GM19025 (cell line): ENCODE results near the gene TNFRSF6B.
"Not testable (repeated sequence)": the region's sequence is repeated elsewhere in the genome, so short reads cannot be mapped to it uniquely, and the experiment has no call there.

Experiments used
- ATAC-seq: cut with Tn5 transposase; IDR thresholded peaks from one replicate; pipeline ENCODE4 v1.9.1; 2021; ENCODE audit warnings: mild to moderate bottlenecking, low read depth, moderate library complexity; ENCODE audit not compliant: unreplicated experiment

Gene TNFRSF6B

DNA sequence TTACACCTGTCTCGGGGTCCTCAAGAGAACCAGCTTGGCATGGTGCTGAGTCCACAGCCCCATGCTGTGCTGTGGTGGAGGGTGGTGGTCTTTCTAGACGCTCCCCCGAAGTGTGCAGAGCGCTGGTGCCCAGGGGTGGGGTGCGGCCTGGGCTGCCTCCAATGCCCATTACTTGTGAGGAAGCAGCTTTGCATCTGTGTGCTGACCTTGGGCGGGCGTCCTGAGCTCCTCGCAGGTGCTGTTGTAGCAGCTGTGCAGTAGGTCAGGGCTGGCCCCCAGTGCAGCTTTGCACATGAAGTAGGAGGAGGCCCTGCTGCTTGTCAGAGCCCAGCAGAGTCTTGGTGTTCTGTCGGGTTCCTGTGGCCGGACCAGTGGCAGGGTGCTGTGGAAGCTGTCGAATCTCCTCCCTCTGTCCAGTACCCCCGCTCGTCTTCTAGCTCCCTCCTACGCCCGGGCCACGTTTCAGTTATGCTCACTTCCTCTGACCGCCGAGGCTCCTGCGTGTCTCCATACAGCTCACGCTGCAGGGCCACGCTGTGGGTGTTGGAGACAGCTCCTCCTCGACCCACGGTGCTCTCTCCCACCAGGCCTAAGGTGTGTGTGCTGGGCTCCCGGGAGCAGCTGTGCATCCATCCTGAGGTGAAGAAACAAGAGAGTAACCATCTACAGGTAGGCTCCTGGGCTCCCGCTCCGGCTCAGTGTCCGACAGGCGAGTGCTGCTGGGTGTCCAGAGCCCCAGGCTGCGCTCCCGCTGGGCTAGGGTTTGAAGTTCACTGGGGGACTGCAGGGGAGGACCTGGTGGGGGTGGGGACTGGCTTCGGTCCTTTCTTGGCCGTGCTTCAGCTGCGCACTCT, 34.3 kb upstream of the TNFRSF6B start:
- ATAC-seq, result no peak

GRCh38 chr20:63662813-63663189, 33.7 kb upstream of the TNFRSF6B start:
- ATAC-seq, result no peak

DNA sequence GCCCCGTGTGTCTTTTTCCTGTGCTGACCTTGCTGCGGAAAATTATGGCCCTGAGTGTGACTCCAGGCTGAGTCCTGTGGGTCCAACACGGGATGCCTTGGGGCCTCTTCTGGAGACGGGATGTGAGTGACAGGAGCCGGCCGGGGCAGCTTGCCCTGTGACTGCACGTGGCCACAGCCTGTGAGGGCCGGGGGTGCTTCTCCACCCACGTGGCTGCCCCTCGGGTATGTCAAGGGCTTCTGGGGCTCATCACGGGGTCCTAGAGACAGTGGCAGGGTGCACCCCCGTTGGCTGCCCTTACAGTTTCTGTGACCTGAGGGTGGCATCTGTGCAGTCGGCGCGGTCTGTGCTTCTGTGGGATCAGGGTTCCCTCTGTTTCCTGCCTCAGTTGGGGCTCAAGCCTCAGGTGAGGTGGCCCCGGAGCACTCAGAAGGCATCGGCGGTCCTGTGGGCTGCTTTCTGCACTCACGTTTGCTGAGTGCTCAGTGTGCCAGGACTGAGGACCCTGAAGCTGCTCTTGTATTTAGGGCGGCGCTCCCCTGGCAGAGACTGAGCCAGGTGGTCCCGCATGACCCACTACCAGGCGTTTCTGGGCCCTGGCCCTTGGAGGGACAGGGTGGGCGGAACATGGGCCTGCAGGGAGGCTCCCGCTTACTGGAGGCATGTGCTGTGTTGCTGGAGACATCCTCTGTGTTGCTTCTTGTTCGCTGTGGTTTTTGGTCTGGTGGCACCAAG, 33.0 kb upstream of the TNFRSF6B start:
- ATAC-seq, result no peak

DNA sequence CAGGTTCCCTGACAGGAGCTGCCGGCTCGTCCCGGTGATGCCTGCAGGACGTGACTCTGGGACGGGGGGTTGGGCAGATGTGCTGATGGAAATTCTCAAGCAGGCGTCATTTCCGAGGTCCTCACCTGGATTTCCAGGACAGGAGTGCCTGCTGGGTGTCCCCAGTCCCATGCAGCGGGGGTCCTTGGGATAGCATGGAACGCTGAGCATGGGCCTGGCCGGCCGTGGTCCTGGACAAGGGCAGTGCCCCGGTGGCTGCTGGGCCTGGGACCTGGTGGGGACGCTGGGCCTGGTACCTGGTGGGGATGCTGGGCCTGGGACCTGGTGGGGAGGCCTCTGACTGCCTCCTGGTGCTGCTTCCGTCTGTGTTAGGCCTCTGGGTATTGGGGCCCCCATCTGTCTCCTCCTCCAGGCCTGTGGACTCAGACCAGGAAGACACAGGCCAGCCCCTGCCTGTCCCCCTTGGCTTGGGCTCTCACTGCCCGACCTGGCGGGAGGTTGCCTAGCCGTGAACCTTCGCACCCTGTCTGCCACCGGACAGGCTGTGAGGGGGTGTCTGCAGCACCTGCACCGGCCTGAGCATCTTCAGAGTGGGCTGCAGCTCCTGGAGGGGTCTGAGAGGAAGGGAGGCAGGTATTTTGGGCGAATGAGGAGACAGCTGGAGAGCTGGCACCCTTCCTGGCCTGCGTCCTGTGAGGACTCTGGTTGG, 32.2 kb upstream of the TNFRSF6B start:
- no peak for ATAC-seq

DNA sequence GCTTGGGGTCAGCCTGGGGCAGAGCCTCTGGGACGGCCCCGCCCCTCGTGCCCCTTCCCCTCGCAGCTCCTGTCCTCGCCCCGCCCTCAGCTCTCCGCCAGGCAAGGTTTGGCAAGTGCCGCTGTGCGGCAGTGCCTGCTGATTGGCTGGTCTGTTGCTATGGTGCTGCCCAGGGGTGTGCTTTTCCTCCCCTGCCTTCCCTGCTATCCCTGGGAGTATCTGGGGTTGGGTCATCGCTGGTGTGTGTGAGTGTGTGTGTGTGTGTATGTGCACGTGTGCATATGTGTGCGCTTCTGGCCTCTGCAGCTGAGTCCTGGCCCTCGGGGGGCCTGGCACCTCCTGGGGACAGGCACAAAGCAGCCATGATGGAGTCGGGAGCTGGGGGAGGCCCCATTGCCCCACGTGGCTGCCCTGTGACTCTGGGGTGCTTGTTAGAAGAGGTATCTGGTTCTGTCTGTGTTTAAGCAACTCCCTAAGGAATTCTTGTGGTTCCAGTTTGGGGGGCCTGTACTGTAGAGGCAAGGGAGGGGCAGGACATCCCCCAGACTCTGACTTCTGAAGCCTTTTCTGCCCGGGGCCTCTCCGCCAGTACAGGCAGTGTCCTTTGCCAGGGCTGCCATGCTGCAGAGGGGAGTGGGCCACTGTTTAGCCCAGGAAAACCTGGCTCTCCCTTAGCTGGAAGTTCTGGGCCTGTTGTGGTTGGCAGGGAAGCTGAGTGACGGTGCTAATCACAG, 31.4 kb upstream of the TNFRSF6B start:
- ATAC-seq, result no peak

DNA sequence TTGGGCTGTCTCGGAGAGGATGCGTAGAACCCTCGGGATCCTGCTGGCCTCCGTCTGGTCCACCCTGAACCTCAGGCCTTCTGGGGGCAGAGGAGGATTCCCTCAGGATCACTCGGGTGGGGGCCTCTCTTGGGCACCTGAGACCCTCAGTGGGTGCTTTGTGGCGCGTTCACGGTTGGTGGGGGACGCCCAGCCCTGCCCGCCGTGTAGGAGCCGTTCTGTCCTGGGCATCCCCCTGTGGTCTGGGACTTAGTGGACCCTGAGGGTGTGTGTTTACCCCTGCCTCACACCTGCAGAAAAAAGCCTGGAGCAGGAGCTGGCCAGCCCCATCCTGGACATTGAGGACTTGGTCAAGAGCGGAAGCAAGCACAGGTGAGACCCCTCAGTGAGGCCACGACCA, 30.7 kb upstream of the TNFRSF6B start:
- no peak for ATAC-seq

- ATAC-seq, result no peak
Measured at GRCh38 chr20:63667858-63668257, 28.6 kb upstream of the TNFRSF6B start.

GRCh38 chr20:63668351-63668750, 28.1 kb upstream of the TNFRSF6B start:
- ATAC-seq, result no peak

- ATAC-seq, result not testable (repeated sequence)
Measured at GRCh38 chr20:63671695-63672094, 24.8 kb upstream of the TNFRSF6B start.

DNA sequence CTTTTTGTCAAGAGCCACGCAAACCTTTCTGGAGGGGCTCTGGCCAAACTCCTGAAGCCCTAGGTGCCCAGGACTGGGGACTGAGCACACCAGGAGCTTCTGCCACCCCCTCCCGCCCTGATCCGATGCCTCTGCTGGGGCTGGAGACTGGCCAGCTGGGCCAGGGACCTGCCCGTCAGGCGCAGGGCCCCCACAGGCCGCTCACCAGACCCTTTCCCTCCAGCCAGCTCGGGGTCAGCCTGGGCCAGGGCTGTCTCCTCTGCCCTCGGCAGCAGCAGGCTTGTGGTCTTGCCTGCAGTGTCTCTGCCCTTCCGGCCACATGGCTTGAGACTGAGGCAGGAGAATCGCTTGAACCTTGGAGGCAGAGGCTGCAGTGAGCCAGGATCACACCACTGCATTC, 23.8 kb upstream of the TNFRSF6B start:
- no peak for ATAC-seq

DNA sequence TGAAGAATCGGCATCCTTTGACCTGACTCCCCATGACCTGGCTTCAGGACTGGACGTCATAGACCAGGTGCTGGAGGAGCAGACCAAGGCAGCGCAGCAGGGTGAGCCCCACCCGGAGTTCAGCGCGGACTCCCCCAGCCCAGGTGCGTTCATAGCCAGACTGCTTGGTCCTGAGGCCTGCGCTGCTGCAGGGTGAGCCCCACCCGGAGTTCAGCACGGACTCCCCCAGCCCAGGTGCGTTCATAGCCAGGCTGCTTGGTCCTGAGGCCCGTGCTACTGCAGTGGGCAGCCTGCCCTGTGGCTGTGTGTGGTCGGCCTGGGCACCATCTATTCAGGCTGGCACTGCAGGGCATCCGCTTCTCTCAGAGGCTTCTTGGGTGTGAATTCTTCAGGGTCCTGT, 22.5 kb upstream of the TNFRSF6B start:
- no peak for ATAC-seq

DNA sequence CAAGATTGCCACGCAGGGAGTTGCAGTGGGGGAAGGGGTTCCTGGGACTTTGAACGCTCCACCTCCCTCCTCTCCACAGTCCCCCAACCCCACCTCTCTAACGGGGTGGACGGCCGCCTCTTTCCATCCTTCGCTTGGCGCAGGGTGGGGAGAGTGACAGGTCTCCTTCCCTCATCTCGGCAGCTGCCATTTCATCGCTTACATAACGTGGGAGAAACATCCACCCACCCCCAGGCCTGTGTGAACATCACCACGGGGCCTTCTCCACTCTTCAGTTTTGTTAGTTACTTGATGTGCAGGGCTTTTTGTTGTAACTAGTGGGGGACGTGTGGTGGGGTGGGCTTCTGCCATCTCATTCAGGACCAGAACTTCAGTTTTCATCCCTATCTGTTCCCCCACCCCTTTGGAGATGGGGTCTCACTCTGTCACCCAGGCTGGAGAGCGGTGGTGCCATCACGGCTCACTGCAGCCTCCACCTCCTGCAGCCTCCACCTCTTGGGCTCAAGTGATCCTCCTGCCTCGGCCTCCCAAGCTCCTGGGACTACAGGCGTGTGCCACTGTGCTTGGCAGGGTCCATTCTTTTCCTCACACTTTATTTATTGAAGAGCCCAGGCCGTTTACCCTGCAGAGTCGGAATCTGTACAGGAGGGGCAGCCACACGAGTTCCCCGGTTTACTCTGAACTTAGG, 20.6 kb upstream of the TNFRSF6B start:
- no peak for ATAC-seq

DNA sequence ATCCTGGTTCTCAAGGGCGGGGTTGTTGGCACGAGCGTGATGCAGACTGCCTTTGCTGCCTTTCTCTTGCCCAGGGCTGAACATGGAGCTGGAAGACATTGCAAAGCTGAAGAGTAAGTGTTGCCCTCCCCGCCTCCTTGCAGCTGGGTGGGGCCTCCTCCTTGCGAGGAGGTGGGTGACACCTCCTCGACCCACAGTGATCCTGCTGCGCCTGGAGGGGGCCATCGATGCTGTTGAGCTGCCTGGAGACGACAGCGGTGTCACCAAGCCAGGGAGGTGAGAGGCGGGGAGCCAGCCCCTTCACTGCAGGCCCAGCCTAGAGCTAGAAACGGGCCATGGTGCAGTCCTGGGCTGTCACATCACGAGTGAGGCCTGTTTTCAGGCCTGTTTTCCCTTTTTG, 18.4 kb upstream of the TNFRSF6B start:
- ATAC-seq, result no peak

GRCh38 chr20:63678667-63679465, 17.6 kb upstream of the TNFRSF6B start:
- no peak for ATAC-seq

DNA sequence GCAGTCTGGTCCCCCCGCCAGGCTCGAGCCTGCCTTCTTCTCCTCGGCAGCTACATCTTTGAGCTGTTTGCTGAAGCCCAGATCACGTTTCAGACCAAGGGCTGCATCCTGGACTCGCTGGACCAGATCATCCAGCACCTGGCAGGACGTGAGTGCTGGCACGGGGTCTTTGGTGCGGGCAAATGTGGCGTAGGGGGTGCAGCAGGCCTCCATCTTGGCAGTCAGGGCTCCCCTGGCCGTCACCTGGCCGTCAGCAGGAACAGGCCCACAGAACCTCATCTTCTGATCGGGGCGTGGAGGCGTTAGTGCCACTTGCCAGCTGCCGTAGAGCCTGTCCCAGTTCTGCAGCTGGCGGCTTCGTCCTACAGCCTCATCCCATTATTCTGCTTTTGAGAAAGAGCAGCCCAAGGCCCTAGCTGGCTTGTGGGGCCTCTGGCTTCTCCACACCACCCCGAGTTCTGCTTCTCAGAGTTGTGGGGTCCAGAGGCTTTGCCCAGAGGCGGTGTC, 16.6 kb upstream of the TNFRSF6B start:
- no peak for ATAC-seq

DNA sequence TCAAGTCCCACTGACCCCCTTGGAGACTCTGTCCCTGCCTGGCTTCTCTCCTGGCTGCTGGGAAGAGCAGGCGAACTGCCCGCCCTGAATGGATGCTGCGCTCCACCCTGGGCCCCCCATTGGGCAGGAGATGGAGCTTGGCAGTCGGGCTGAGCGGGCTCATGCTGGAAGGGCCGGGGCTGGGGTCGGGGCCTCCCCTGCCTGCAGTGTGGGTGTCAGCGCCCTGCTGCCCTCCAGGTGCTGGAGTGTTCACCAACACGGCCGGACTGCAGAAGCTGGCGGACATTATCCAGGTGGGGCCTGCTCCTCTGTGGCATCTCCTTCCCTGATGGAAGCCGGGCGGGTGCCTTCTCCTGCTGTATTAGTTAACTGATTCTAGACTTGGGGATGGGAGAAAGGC, 16.0 kb upstream of the TNFRSF6B start:
- no peak for ATAC-seq

GRCh38 chr20:63680857-63681608, 15.4 kb upstream of the TNFRSF6B start:
- ATAC-seq, result no peak

GRCh38 chr20:63681609-63682142, 14.8 kb upstream of the TNFRSF6B start:
- ATAC-seq, result no peak
